Measurements from ENCODE around the gene PMEPA1.

PMEPA1 gene

GRCh38 chr20:57601211-57601570 lies 108.6 kb downstream of the PMEPA1 start:
- H3K9ac ChIP-seq (ENCODE audit: insufficient read length, low read depth) = no peak overlapping the region
- no peaks in the 10 kb centered on the region for H3K36me3 ChIP-seq (ENCODE audit: insufficient read depth, insufficient read length, low read length)
- H3K4me1 ChIP-seq (ENCODE audit: insufficient read depth, insufficient read length) = peaks cover 16% of the 10 kb centered on the region
- no peak for DNase-seq (ENCODE audit: low read depth, low spot score)
- no peaks in the 10 kb centered on the region for H3K9me3 ChIP-seq (ENCODE audit: insufficient read depth, low read length)
- TF ChIP-seq SUZ12 (IDR thresholded peaks at IDR 0.05; ENCODE audit: extremely low read depth, insufficient read depth, insufficient read length) (no peak), YY1 (IDR thresholded peaks at IDR 0.05; ENCODE audit: insufficient read depth, insufficient read length) (no peak)
- H3K4me3 ChIP-seq (ENCODE audit: insufficient read length, low read depth) = no peak overlapping the region
- no peaks in the 10 kb centered on the region for H3K27me3 ChIP-seq (ENCODE audit: insufficient read depth, insufficient read length)

DNA sequence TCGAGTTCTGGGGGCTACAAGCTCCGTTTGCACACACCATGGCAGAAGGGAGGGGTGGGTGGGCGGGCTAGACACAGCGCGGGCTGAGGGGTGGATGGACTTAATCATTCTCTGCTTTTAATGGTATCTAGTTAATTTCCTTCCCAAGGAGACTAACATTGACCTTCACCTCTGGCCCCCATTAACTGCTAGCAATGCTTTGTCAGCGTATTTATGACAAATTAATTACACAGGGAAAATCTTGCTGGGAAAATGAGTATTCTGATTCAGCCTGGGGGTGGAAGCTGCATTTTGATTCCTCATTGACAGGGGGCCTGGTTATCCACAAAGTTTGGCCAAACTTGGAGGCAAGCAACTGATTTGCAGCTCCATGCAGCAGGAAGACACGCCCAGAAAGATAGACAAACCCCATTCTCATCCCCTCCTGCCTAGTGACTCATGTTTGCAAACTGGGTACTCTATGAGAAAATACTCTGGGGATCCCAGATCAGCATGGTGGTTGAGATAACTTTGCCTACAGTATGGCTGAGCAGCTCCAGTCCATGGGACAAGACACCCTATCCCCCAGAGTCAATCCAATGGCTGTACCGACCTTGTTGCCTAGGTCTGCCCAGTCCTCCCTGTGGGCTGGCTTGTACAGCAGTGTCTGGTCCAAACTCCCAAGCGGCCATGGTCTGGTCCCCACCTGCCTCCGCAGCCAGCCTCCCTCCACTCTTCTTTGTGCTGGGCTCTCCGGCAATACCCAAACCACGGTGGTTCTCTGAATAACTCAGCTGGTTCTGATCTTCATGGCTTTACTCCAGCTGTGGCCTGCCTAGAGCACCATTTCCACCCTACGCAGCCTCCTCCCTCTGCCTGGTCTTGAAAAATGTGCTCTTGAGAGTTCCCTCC lies 109.2 kb downstream of the PMEPA1 start:
- no peak for DNase-seq (ENCODE audit: low read depth, low spot score)
- Histone ChIP-seq H3K27me3 (ENCODE audit: insufficient read depth, insufficient read length) (no peaks in the 10 kb centered on the region), H3K4me1 (ENCODE audit: insufficient read depth, insufficient read length) (peaks cover 16% of the 10 kb centered on the region)

GRCh38 chr20:57598491-57598890 lies 111.3 kb downstream of the PMEPA1 start:
- no peak overlapping the region for H3K4me3 ChIP-seq (ENCODE audit: insufficient read length, low read depth)
- H3K4me1 ChIP-seq (ENCODE audit: insufficient read depth, insufficient read length) = peaks cover 24% of the 10 kb centered on the region
- H3K27me3 ChIP-seq (ENCODE audit: insufficient read depth, insufficient read length) = no peaks in the 10 kb centered on the region
- no peak for TF ChIP-seq ZNF274 (IDR thresholded peaks at IDR 0.05; ENCODE audit: low read depth, low read length)
- no peaks in the 10 kb centered on the region for H3K36me3 ChIP-seq (ENCODE audit: insufficient read depth, insufficient read length, low read length)
- DNase-seq (ENCODE audit: low read depth, low spot score) = no peak
- no peaks in the 10 kb centered on the region for H3K9me3 ChIP-seq (ENCODE audit: insufficient read depth, low read length)
- no peak overlapping the region for H3K9ac ChIP-seq (ENCODE audit: insufficient read length, low read depth)

More for the DNA sequence above, 109.2 kb downstream of the PMEPA1 start:
- no peaks in the 10 kb centered on the region for H3K9me3 ChIP-seq (ENCODE audit: insufficient read depth, low read length)
- H3K4me3 ChIP-seq (ENCODE audit: insufficient read length, low read depth) = no peak overlapping the region
- no peak for TF ChIP-seq ZNF274 (IDR thresholded peaks at IDR 0.05; ENCODE audit: low read depth, low read length)
- no peak for TF ChIP-seq SUZ12 (IDR thresholded peaks at IDR 0.05; ENCODE audit: extremely low read depth, insufficient read depth, insufficient read length)
- no peak for TF ChIP-seq YY1 (IDR thresholded peaks at IDR 0.05; ENCODE audit: insufficient read depth, insufficient read length)
- no peaks in the 10 kb centered on the region for H3K36me3 ChIP-seq (ENCODE audit: insufficient read depth, insufficient read length, low read length)
- H3K9ac ChIP-seq (ENCODE audit: insufficient read length, low read depth) = no peak overlapping the region

All from NT2/D1 (cell line).